MM.1S (cell line): ENCODE results near the gene DIAPH3.
A peak's percentile ranks its signal among the peaks of the same experiment; 100 is the strongest.

Source experiments
- DNase-seq: peaks from one replicate; pipeline ENCODE4 v3.0.0-alpha.2; 2015
- H2AFZ ChIP-seq: fragments of 300-600 bp; sonication (generic); 2 replicates; pipeline ENCODE4 v1.6.0; 2016; ENCODE audit warnings: antibody characterized with exemption, low read length
- H3F3A ChIP-seq: fragments of 300-600 bp; sonication (generic); 2 replicates; pipeline ENCODE4 v1.6.1; 2016; ENCODE audit warnings: mild to moderate bottlenecking, antibody characterized with exemption, low read length, moderate library complexity, mixed read lengths; ENCODE audit not compliant: insufficient read depth
- H3K27ac ChIP-seq: fragments of 300-600 bp; sonication (generic); 2 replicates; pipeline ENCODE4 v1.5.1; 2016; ENCODE audit warnings: mild to moderate bottlenecking, low read length
- H3K27me3 ChIP-seq: fragments of 300-600 bp; sonication (generic); replicated peaks from 2 replicates; pipeline ENCODE4 v1.6.0; 2016; ENCODE audit warnings: low read length; ENCODE audit not compliant: insufficient read depth
- H3K36me3 ChIP-seq: fragments of 300-600 bp; sonication (generic); replicated peaks from 2 replicates; pipeline ENCODE4 v1.6.1; 2016; ENCODE audit warnings: mild to moderate bottlenecking, low read length, mixed read lengths; ENCODE audit not compliant: insufficient read depth
- H3K4me1 ChIP-seq: fragments of 300-600 bp; sonication (generic); 2 replicates; pipeline ENCODE4 v1.6.1; 2016; ENCODE audit warnings: low read length, mixed read lengths
- H3K4me2 ChIP-seq: fragments of 300-600 bp; sonication (generic); 2 replicates; pipeline ENCODE4 v1.6.0; 2016; ENCODE audit warnings: low read depth, low read length
- H3K4me3 ChIP-seq: fragments of 300-600 bp; sonication (generic); 2 replicates; pipeline ENCODE4 v1.5.1; 2016; ENCODE audit warnings: low read length, mixed read lengths
- H3K79me2 ChIP-seq: fragments of 300-600 bp; sonication (generic); 2 replicates; pipeline ENCODE4 v1.6.1; 2016; ENCODE audit warnings: mixed run types, low read length, mixed read lengths
- H3K9ac ChIP-seq: fragments of 300-600 bp; sonication (generic); 2 replicates; pipeline ENCODE4 v1.6.1; 2016; ENCODE audit warnings: low read length, mixed read lengths
- H3K9me2 ChIP-seq: fragments of 300-600 bp; sonication (generic); replicated peaks from 2 replicates; pipeline ENCODE4 v1.6.1; 2016; ENCODE audit warnings: mild to moderate bottlenecking, low read length, mixed read lengths; ENCODE audit not compliant: insufficient read depth
- H3K9me3 ChIP-seq: fragments of 300-600 bp; sonication (generic); replicated peaks from 2 replicates; pipeline ENCODE4 v1.6.1; 2016; ENCODE audit warnings: mild to moderate bottlenecking, low read length, mixed read lengths; ENCODE audit not compliant: insufficient read depth
- H4K20me1 ChIP-seq: fragments of 300-600 bp; sonication (generic); 2 replicates; pipeline ENCODE4 v1.6.1; 2016; ENCODE audit warnings: mild to moderate bottlenecking, low read length, moderate library complexity, mixed read lengths; ENCODE audit not compliant: insufficient read depth
- CTCF ChIP-seq: fragments of 300-600 bp; sonication (generic); IDR thresholded peaks from 2 replicates; pipeline ENCODE4 v1.5.1; 2016; ENCODE audit warnings: antibody characterized with exemption, low read length, mixed read lengths
- EZH2 ChIP-seq: fragments of 300-600 bp; sonication (generic); optimal IDR thresholded peaks from 2 replicates; pipeline ENCODE3; 2017; ENCODE audit warnings: low read depth, mild to moderate bottlenecking, antibody characterized with exemption, low read length, mixed read lengths
- EZH2phosphoT487 ChIP-seq: fragments of 300-600 bp; sonication (generic); IDR thresholded peaks from 2 replicates; pipeline ENCODE4 v1.6.1; 2018; ENCODE audit warnings: antibody characterized with exemption, low read length

The DIAPH3 gene

GRCh38 chr13:60020288-60020687 is 143.4 kb downstream of the DIAPH3 start:
- no peaks in the 10 kb centered on the region for H3F3A ChIP-seq
- no peak overlapping the region for H3K4me2 ChIP-seq
- no peak overlapping the region for H3K27ac ChIP-seq
- no peaks in the 10 kb centered on the region for H3K79me2 ChIP-seq
- H3K9me3 ChIP-seq: no peaks in the 10 kb centered on the region
- no peak overlapping the region for H2AFZ ChIP-seq
- no peaks in the 10 kb centered on the region for H3K9me2 ChIP-seq
- H4K20me1 ChIP-seq: no peaks in the 10 kb centered on the region
- H3K36me3 ChIP-seq: no peaks in the 10 kb centered on the region
- no peak for DNase-seq
- no peaks in the 10 kb centered on the region for H3K27me3 ChIP-seq
- no peak overlapping the region for H3K9ac ChIP-seq
- H3K4me3 ChIP-seq: no peak overlapping the region
- H3K4me1 ChIP-seq: no peaks in the 10 kb centered on the region
- TF ChIP-seq EZH2phosphoT487 (no peak), CTCF (no peak), EZH2 (no peak)

GRCh38 chr13:60019119-60019993 is 144.4 kb downstream of the DIAPH3 start:
- no peaks in the 10 kb centered on the region for H3K9me3 ChIP-seq
- no peak overlapping the region; the same call in 1 of the 2 replicates for H3K27ac ChIP-seq
- H3K27me3 ChIP-seq: no peaks in the 10 kb centered on the region
- no peaks in the 10 kb centered on the region for H4K20me1 ChIP-seq
- no peak overlapping the region for H2AFZ ChIP-seq
- peak; percentile 53 for DNase-seq
- H3K4me1 ChIP-seq: no peaks in the 10 kb centered on the region
- no peaks in the 10 kb centered on the region for H3K9me2 ChIP-seq
- H3K36me3 ChIP-seq: no peaks in the 10 kb centered on the region
- H3K4me3 ChIP-seq: no peak overlapping the region; the same call in 1 of the 2 replicates
- no peak overlapping the region for H3K9ac ChIP-seq
- no peaks in the 10 kb centered on the region for H3F3A ChIP-seq
- no peaks in the 10 kb centered on the region for H3K79me2 ChIP-seq
- no peak for TF ChIP-seq EZH2
- no peak for TF ChIP-seq CTCF
- TF ChIP-seq EZH2phosphoT487: no peak
- H3K4me2 ChIP-seq: peak overlapping the region; percentile 27

GRCh38 chr13:60018536-60018935 is 145.2 kb downstream of the DIAPH3 start:
- H3K27me3 ChIP-seq: no peaks in the 10 kb centered on the region
- H3F3A ChIP-seq: no peaks in the 10 kb centered on the region
- H3K4me1 ChIP-seq: no peaks in the 10 kb centered on the region
- H3K9me2 ChIP-seq: no peaks in the 10 kb centered on the region
- no peak for DNase-seq
- H3K27ac ChIP-seq: no peak overlapping the region
- H3K4me3 ChIP-seq: no peak overlapping the region
- H4K20me1 ChIP-seq: no peaks in the 10 kb centered on the region
- no peaks in the 10 kb centered on the region for H3K9me3 ChIP-seq
- no peak overlapping the region for H3K9ac ChIP-seq
- TF ChIP-seq CTCF (no peak), EZH2phosphoT487 (no peak), EZH2 (no peak)
- H3K79me2 ChIP-seq: no peaks in the 10 kb centered on the region
- no peak overlapping the region for H3K4me2 ChIP-seq
- H3K36me3 ChIP-seq: no peaks in the 10 kb centered on the region
- no peak overlapping the region for H2AFZ ChIP-seq
